NCI-H1417 treated with DMSO at 0.1 percent for 48 hours (cell line): ENCODE data around the gene MAPK6.

ENCODE experiments used
- DNase-seq: peaks from one replicate; lab custom pipeline; 2025; lab: John Stamatoyannopoulos, UW

MAPK6 gene

DNA sequence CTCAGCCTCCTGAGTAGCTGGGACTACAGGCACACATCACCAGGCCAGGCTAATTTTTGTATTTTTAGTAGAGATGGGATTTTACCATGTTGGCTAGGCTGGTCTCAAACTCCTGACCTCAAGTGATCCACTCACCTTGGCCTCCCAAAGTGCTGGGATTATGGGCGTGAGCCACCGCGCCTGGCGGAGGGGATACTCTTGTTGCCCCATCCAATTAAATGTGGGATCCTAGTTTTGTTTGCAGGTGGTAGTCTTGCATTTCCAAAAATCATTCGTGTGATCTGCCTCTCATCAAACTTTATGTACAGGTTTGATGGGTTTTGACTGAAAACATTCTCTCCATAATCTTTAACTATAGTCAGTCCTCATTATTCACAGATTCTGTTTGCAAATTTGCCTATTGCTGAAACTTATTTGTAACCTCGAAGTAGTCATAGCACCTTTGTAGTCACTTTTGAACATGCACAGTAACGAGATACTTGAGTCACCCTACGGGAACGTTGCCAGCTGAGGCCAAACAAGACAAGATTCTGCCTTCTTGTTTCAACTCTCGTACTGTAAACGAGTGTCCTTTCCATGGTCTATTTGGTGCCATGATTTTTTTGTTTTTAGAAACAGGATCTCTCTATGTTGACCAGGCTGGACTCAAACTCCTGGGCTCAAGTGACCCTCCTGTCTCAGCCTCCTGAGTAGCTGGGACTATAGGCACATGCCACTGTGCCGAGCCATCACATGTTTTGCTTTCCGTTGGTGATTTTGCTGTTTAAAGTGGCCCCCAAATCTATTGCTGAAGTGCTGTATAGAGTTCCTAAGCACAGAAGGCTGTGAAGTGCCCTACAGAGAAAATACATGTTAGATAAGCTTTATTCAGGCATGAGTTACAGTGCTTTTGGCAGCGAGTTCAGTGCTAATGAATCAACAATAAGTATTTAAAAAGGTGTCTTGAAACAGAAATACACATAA lies 8.1 kb upstream of the MAPK6 start:
- no peak for DNase-seq

DNA sequence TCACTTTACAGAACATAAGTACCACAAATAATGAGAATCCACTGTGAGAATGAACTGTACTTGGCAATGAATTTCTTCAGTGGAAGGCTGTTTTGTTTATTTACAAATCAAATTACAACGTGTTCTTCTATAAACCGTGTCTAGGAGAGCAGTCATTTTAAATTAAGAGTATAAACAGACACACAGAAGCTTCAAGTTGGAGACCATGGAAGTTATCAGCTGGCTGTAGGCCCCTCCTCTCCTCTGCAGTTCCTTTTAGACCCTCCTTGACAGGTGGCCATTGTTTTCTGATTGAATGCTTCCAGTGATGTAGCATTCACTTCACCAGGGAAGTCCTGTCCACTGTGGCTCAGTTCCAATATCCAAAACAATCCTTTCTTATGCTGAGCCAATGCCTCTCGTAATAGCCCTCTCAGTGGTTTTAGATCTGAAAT lies 7.3 kb upstream of the MAPK6 start:
- no peak for DNase-seq

DNA sequence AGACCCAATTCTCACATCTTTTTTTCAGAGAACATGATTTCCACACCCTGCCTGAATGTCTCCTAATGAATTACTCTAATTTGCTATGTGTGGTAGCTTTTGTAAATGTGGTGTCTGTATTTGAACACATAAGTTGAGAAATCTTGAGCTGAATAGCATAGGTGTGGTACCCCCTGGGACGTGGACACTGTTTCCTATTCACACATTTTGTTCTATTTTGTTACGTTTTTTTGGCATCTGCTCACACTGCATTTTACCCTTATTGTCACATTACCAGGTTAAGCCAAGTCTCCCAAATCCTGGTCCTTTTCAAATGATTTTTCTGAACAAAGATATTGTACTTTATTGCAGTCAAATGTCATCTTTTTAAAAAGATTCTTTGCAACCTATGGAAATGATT lies 6.8 kb upstream of the MAPK6 start:
- DNase-seq: no peak

DNA sequence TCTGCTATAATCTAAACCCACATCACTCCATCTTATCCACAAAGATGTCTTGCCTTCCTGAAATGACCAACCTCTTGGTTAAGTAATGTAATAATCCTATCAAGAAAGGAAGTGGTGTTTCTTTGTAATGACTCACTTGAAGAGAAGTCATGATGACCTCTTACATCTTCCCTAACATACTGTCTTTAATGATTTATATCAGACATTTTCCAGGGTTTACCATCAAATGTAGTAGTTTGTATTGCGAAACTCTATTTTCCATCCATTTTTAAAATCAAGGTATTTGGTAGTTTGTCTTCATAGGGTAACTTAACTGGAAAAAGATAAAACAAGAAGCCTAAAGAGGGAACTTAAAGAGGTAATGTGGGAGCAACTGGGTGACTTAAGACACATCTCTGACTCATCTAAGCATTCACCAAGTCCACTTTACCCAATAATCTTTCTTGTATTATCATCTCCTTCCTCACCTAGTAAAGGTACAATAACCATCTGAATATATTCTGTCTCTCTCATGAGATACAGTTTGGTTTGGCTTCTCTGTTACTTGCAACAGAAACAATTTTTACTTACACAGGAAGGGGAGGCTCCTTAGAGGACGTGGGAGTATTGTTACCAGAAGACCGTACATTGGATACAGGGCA lies 5.7 kb upstream of the MAPK6 start:
- DNase-seq: no peak

DNA sequence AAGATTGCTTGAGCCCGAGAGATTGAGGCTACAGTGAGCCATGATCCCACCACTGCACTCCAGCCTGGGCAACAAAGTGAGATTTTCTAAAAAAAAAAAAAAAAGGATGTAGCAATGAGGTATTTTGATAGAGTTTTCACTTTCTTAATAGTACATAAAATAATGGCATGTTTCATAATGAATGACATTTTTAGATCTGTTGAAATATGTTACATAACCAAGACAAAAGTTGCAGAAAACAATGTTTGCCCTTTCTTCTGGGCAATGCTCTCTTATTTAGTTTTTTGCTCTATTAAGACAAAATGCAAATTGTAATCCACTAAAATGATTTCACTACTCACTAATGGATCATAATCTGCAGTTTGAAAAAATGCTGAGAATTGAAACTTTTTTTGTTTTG lies 4.4 kb upstream of the MAPK6 start:
- no peak for DNase-seq

DNA sequence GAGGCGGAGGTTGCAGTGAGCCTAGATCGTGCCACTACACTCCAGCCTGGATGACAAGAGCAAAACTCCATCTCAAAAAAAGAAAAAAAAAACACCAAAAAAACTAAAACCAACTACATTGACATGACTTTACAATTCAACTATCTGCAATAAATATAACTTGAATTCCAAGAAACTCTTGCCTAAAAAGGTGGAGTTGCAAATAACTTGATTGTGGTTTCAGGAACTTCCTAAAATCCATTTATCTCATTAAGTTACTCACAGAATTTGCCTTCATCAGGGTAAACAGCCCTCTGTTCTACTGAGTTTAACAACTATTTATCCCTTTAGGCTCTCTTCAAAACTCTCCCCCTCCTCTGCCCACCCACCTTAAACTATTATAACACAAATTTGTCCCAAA lies 2.7 kb upstream of the MAPK6 start:
- no peak for DNase-seq

DNA sequence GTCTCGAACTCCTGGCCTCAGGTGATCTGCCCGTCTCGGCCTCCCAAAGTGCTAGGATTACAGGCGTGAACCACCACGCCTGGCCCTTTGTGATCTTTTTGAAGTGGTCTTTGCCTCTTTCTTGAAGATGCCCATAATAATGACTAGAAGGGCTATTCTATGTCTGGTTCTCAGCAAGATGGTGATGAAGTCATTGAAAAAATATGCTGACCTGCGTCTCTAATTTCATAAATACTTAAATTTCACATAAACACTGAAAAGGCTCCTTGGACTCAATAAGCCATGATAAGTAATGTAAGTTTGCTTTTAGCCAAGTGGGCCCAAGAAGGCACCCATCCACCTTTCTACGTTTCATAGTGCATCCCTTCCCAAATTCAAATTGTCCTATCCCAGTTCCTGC lies 775 bp upstream of the MAPK6 start:
- no peak for DNase-seq

DNA sequence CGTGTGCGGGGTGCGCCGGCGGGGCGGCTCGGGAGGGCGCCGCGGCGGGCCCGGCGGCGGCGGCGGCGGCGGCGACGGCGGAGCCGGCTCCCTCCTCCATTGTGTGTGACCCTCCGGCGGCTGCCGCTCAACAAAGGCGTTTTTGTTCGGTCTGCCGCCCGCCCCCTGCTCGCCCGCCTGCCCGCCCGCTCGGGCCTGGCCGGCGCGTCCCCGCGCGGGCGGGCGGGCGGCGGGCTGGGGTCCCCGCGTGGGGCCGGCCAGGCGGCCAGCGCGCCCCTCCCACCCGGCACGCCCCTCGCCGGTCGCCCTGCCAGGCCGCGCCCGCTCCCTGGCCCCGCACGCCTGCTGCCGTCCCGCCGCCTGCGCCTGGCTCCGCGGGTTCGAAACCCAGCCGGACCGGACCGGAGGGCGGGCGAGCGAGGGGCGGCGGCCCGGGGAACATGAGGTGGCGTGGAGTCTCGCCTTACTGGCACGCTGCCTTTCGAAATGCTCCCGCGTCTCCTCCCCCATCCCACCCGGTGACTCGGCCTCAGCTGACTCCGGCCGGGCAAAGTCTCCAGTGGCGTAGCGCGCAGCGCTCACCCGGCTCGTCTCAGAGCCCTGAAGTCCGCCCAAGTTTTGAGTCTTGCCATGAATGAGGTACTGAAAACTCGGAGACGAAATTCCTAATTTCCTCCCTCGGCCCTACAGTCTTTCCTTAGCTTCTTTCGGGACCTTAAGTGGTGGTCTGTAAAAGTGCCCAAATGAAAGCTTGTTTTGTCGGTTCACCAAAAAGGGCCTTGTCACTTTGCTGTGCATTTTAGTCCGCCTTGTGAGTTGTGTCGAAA lies 588 bp downstream of the MAPK6 start:
- DNase-seq: no peak

DNA sequence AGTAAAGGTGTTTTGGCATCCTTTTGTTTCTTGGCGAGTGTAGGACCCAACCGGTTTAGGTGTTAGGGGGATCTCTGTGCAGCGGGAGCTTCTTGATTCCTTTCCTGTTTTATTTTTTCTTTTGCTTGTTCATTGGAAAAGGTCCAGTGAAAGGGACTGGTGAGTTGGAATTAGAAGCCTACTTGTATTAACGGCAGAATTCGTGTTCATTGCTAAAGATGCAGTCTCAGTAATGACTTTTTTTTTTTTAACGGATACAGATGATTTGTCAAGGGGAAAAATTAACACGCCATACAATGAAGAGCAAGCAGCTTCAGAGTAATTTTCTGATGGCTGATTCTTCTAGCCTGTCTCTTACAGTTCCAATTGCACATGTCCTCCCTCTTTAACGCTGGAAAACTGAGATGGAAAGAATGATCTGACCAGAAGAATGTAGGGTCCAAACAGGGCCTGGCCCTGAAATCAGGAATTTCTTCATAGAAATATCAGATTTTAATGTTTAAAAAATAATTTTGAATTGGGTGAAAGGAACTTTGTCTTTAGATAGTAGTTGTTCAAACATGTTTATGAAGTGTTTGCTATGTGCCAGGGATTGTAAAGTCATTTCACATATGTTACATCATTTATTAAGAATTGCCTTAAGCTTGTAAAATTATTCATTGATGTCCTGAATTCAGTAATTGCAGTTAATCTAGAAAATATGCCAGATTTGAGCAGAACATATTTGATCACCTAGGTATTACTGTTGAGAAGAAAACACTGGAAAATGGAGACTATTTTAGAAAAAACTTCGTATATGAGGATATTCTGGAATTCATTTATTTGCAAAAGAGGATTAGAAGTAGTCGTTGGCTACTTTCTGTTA lies 1.4 kb downstream of the MAPK6 start:
- no peak for DNase-seq

DNA sequence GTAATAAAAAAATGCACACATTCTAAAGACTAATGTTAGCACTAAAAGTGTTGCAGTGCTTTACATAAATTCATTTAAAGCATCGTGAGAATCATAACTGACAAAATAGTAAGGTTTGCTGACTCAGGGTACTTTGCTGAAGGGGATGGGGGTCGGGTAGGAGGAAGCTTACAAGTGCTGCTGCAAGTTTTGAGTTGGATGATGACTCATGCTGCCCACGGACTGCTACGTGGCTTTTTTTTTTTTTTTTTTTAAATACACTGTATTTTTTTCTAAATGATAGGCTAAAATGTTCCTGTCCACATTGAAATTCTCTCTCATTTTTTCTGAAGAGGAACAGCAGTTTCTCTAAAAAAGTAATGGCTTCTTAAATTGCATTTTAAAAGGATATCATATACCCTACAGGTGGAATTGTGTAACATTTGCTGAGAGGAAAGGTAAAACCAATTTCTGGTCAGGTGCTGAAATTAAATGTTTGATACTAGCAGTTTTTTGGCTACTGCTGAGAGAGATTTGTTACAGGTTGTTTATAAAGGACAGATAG lies 2.2 kb downstream of the MAPK6 start:
- DNase-seq: no peak

DNA sequence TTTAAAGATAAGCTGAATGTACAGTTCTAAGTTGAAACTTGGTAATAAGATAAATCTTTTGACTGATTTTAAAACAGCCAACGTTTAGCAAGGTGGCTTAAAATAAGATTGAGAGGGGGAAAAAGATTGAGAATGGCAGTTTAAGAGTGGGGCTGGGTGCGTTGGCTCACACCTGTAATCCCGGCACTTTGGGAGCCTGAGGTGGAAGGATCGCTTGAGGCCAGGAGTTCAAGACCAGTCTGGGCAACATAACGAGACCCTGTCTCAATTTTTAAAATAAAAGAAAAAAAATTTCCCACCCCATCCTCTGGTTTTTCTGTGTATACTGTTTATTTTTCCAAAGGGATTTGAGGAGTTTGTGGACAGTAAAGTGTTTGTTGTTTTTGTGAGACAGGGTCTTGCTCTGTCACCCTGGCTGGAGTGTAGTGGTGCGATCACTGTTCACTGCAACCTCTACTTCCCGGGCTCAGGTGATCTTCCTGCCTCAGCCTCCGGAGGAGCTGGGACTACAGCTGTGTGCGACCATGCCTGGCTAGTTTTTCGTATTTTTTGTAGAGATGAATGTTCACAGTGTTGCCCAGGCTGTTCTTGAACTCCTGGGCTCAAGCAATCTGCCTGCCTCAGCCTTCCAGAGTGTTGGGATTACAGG lies 3.0 kb downstream of the MAPK6 start:
- DNase-seq: no peak

DNA sequence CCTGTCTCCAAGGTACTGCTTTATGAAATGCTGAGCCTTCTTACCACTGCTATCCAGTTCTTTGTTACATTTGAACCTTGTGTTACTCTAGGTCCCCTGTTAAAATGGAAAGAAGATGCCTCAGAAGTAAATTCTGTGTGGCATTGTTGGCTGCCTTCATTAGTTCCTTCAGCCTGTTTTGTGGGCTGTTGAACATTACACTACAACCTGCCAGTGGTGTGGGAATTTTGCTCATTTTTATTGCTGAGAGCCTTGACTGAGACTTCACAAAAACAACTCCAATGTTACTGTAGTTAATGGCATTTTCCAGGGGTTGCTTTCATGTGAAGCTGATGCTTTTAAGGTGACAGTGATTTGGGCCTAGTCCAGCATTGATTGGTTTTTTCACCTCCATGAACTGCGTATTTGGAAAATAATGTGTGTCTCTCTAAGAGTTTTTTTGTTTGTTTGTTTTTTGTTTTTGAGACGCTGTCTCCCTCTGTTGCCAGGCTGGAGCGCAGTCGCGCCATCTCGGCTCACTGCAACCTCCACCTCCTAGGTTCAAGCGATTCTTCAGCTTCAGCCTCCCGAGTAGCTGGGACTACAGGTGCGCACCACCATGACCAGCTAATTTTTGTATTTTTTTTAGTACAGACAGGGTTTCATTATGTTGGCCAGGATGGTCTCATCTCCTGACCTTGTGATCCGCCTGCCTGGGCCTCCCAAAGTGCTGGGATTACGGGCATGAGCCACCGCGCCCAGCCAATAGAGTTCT lies 4.3 kb downstream of the MAPK6 start:
- DNase-seq: no peak

DNA sequence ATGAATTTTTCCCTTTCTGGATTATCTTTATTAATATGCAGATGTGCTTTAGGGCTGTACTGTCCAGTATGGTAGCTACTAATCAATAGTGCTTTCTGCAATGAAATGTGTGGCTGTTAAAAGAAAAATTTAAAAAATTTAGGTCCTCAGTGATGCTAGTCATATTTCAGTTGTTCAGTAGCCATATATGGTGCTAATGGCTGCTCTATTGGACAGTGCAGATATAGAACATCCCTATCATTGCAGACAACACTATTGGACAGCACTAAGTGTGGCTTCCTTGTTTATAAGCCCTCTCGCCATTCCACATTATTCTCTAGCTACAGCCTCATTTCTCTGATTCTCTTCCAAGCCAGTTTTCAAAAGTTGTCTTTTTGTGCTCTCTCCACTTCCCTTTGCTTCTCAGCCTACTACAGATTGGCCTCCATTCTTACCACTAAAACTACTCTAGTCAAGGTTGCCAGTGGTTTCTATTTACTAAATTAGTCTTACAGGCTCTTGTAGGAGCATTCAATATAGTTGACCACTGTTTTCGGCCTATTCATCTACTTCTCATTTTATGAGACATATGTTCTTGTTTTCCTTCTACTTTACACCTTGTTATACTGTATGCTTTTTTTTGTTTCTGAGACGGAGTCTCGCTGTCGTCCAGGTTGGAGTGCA lies 9.5 kb downstream of the MAPK6 start:
- DNase-seq: no peak

DNA sequence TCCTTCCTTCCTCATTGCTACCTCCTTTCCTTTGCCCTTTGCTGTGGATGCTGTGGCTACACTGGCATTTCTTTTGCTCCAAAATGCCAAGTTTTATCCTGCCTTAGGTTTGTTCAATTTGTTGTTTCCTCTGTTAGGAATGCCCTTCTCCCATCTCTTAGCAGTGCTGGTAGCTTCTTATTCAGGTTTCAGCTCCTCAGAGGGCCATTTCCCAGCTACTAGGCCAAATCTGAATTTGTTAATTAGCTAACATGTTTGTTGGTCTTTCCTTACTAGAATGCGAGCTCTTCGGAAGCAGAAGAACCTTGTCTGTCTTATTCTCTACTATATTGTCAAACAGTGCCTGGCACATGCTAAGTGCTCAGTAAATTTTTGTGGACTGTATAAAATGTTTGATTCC lies 11.0 kb downstream of the MAPK6 start:
- no peak for DNase-seq

DNA sequence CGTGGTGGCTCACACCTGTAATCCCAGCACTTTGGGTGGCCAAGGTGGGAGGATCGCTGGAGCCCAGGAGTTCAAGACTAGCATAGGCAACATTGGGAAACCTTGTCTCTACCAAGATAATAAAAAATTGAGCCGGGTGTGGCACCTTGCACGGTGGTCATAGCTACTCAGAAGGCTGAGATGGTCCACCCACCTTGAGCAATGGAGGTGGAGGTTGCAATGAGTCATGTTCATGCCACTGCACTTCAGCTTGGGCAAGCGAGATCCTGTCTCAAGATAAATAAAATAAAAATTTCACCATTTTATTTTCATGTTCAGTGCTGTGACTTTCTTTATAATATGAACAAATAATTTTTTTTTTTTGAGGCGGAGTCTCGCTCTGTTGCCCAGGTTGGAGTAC lies 12.5 kb downstream of the MAPK6 start:
- no peak for DNase-seq

DNA sequence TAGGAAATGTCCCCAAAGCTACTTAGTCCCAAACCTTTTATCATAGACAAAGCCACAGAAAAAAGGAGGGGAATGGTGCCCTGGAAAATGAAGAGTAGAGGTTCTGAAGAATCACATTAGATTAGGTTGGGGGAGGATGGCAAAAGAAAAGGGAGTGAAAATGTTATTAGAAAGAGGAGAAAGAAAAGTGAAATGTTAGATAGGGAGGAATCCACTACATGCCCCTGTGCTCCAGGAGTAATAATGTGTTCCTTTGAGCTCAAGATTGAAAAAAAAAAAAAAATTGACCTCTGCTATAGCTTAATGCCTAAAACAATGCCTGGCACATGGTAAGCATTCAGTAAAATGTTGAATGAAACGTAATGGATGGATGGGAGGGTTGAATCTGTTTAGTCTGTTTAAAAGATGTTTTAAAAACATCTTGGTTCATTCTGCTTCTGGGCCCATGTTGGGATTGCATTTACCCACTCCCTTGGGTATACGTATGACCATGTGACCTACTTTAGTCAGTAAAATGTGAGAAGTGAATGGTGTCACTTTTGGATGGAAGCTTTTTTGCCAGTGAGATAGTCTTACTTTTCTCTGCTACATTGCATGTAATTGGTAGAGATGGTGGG lies 19.0 kb downstream of the MAPK6 start:
- DNase-seq: no peak

DNA sequence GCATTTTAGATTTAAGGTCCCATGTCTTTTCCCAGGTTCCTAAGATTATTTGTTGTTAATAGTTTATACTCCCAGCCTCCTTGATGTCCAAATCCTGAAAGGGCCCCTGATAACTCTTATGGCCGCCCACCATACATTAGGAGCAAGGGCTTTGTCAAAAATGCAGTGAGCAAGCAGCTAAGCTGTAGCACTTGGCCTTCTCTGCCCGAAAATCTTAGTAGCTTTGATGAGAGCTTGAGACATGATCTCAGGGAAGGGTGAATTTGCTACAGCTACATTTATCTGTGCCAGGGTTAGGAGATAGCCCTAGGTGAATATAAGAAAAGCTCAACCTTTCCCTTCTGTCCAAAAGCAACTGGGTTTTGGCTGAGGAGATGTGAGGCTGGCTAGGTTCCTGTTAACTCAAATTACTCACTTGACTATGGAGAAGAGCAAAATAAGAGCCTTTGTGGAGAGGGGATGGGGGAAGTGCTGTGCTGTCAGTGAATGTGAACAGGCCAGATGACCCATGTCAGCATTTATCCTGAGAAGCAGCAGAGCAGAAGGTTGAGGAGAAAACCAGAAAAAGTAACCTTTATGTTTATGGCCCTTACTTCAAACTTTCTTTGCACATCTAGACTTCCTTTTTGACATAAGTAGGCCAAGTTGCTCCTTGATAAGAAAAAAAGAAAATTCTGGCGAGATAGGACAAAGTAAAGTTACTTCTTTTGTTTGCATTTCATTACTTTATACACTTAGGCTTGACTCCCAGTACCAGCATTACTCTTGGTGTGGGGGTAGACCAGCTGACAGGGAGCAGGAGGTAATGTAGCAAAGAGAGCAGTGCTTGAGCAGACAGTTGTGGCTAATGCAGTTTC lies 21.1 kb downstream of the MAPK6 start:
- no peak for DNase-seq
